Measurements from ENCODE around the gene DAAM2.

DNA sequence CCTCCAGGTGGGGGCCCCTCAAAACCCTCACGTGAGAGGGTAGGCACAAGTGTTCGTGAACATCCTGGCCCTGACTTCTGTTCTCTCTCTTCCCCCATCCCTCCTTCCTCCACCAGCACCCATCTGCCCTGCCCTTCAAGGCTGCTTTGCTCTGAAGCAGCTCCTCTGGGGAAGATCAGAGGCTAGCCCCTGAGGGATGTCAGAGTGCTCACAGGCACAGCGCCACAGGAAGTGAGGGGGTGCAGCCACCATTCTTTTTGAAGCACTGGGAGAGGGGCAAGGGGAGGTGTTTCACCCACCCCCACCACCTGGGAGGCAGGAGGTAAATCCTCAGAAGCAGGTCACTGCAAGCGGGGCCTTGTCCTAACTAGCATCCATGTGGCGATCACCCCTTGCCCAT is 130.6 kb downstream of the DAAM2 start:
- TF ChIP-seq, protein P1, sequence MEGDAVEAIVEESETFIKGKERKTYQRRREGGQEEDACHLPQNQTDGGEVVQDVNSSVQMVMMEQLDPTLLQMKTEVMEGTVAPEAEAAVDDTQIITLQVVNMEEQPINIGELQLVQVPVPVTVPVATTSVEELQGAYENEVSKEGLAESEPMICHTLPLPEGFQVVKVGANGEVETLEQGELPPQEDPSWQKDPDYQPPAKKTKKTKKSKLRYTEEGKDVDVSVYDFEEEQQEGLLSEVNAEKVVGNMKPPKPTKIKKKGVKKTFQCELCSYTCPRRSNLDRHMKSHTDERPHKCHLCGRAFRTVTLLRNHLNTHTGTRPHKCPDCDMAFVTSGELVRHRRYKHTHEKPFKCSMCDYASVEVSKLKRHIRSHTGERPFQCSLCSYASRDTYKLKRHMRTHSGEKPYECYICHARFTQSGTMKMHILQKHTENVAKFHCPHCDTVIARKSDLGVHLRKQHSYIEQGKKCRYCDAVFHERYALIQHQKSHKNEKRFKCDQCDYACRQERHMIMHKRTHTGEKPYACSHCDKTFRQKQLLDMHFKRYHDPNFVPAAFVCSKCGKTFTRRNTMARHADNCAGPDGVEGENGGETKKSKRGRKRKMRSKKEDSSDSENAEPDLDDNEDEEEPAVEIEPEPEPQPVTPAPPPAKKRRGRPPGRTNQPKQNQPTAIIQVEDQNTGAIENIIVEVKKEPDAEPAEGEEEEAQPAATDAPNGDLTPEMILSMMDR (conservative IDR thresholded peaks at IDR 0.05; ENCODE audit: low read depth, low read length) = no peak
- TF ChIP-seq EZH2 (IDR thresholded peaks at IDR 0.05; ENCODE audit: borderline replicate concordance, low read depth, low read length, poor library complexity, severe bottlenecking) = no peak

Data from A673 (cell line).